Eye (tissue), 1 donor: ENCODE data around the gene TTC38.

Experiments used
- DNase-seq: peaks from one replicate; pipeline ENCODE4 v3.0.0-alpha.2; 2015

TTC38 gene

DNA sequence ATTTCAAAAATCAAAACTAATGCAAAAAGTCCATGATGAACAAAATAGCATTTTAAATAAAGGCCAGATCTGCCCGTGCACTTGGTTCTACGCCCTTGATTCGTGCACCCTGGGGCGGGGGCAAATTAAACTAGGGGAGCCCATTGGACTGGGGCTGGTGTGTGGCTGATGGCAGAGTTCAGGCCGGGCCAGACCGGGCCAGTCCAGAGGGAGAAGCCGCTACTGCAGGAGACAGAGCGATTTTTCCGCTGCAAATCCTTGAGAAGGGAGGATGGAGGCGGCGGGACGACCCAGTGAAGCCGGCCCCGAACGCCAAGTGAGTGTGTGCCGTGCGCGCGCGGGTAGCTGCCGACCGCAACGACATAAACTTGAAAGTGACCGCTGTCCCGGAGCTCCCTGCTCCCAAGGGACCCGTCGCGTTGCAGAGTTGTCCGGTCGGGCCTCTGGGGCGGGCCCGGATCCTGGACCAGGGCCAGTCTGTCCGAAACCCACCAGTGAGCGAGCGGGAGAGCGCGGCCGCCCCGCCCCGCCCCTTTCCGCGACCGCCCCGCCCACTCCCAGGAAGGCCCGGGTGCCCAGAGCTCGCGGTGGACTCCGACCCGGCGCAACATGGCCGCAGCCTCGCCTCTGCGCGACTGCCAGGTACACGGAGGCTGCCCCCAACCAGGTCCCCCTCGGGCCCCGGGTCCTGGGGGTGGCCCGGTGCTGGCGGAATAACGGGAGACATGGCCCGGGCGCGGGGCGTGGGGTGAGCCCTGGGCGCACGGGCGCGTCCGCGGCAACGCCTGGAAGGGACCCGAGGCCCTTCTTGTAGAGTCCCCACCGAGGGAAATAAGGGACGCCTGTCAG is at the start of gene TTC38:
TTC38 (plus strand) TSS at position 578 of the 849 bp plus-strand sequence; CDS start at position 610, 32 bp downstream.
- peak; percentile 89 for DNase-seq

- DNase-seq, result no peak
Measured at GRCh38 chr22:46219636-46220035, 48.2 kb upstream of the TTC38 start.

DNA sequence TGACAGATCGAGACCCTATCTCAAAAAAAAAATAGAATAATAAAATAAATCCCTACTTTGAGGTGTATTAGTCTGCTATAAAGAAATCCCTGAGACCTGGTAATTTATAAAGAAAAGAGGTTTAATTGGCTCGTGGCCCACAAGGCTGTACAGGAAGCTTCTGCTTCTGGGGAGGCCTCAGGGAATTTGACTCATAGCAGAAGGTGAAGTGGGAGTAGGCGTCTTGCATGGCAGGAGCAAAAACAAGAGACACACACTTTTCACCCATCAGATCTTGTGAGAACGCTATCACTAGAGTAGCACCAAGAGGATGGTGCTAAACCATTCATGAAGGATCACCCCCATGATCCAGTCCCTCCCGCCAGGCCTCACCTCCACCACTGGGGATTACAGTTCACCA is 46.9 kb upstream of the TTC38 start:
- no peak for DNase-seq

DNA sequence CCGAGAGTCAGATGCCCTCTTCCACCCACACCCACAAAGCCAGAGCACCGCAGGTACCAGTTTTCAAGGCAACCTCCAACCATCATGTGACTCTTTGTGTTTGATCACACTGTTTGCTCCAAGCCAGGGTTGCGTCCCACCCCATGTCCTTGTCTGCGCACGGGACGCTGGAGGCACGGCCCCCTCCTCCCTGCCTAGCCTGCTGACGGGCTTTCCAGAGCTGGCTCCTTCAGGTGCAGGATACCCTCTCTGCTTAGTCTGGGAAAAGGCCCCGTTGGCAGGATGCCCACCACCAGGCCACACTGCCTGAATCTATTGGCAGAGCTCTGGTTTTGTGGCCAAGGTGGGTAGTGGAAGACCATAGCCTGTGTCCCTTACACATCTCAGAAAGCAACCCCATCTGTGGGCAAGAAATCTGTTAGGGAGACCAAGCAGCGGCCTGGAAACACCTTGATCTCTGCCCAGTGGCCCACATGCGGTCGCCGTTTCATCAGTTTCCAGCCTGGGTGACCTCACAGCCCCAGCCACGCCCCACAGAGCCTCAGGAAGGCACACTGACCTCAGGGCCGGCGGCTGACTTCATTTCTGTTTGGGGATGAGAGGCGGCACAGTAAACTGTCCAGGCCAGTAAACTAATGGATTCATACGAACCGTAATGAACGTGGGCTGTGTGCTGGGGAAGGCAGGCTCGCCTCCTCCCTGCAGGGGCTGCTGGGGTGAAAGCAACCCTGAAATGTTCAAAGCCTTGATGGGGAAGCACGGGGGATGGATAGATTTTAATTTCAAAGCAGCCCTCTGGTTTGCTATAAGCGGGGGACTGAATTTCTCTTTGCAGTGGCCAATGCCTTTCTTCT is 43.5 kb upstream of the TTC38 start:
- no peak for DNase-seq

GRCh38 chr22:46224898-46225290 is 42.9 kb upstream of the TTC38 start:
- no peak for DNase-seq

- no peak for DNase-seq
Measured at GRCh38 chr22:46225631-46226030, 42.2 kb upstream of the TTC38 start.

GRCh38 chr22:46226577-46226976 is 41.2 kb upstream of the TTC38 start:
- no peak for DNase-seq

GRCh38 chr22:46229701-46230100 is 38.1 kb upstream of the TTC38 start:
- DNase-seq, result no peak

DNA sequence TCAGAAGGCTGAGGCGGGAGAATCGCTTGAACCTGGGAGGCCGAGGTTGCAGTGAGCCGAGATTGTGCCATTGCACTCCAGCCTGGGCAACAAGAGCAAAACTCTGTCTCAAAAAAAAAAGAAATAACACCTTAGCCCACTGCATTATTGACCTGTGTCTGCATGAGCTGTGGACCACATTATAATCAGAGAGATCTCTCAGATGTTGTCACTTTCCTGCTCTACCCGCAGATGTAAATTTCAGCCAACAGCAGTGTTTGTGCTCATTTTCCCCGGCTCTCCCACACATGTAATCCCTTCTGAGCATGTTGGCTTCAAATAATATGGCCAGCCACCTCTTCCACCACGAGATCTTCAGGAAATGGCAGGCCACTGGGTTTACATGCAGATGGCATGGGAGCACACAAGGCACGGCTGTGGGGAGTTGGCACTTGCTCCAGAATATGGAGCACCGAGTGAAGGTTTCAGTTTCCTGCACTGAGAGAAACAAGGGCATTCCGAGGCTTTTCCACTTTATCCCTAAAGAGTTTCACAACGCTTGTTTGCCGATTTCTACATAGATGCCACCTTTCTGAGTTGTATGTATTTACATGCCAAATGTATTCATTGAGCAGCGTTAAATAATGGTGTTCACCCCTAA is 37.4 kb upstream of the TTC38 start:
- DNase-seq, result no peak

DNA sequence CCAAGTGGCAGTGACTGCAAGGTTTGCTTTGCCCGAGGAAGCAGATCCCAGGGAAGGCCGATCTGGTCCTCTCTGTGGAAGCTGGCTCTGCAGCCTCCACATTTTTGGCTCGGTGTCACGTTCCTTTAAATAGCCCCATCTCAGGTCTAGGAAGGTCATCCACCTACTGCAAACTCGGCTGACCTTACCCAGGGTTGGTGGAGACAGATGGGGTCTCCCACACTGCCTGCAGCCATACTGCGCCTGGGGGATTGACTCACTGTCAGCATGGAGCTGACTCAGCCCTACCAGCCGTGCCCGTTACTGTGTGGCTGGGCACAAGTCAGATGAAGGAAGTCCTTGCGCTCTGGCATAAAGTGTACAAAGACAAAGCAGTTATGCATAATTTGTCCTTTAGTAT is 34.6 kb upstream of the TTC38 start:
- DNase-seq, result no peak

DNA sequence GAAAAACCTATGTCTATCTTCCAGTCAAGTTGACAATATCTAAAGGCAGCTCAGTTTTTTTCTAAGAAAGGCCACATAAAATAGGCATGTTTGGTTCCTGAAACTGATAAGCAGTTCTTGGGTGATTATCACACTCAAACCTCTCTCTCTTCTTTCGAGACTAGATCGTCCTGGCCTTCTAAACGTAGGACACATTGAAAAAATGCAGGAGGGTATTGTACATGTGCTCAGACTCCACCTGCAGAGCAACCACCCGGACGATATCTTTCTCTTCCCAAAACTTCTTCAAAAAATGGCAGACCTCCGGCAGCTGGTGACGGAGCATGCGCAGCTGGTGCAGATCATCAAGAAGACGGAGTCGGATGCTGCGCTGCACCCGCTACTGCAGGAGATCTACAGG is 32.8 kb upstream of the TTC38 start:
- DNase-seq, result no peak

DNA sequence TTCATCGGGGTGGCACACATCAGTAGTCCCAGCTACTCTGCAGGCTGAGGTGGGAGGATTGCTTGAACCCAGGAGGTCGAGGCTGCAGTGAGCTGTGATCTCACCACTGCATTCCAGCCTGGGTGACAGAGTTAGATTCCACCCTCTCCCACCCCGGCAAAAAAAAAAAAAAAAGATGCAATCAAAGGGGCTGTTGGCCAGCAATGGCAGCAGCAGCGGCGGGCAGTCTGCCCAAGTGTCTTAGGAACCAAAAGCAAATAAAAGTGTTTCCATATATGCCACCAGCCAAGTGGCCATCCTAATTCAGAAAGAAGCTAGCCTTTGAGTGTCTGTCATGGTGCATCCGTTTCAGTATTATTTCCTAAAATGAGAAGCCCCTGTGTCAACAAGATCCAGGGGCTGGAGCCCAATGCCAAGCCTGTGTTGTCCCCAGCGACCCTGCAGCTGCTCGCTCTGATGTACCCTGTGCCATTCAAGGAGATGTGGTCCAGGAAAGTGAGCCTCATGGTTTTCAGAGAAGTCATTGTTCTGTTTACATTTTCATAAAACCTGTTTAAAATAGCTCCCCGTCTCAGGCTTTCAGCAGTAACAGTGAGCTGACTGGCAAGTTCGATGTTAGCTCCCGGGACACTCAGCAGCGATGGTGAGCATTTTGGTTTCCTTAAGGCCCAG is 30.2 kb upstream of the TTC38 start:
- DNase-seq, result no peak

GRCh38 chr22:46238541-46238940 is 29.3 kb upstream of the TTC38 start:
- peak; percentile 6 for DNase-seq

DNA sequence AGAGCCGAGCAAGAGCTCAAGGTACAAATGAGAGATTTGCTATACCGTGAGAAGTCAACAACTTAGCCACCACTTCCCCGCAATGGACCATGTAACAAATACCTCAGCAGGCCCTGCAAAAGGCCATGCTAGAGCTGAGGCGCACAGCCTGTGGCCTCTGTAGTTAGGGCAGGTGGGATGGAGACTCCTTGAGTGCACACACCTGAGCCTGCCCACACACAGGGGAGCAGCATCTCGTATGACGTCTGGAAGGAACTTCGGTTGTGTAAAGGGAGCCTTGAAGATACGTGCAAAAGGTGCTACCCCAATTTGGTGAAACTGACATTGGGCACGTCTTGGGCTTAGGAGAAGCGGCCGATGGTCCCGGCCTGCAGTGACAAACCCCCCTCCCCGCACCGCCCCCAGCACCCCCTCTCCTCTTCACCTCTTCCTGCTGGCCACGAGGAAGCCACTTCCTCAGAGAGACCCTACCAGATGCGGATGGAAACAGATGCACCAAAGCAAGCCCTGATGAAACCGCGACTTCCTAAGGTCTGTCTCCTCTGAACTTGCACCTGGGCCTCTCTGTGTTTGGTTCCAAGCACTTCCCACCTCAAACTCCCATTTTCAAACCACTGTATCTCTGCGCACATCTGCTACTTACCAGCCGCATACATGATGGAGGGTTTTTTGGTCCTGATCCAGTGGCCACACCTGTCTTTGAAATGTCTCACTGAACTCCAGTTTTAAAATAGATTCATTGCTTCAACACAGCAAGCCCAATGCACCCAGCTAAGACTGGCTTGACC is 28.4 kb upstream of the TTC38 start:
- DNase-seq, result no peak

DNA sequence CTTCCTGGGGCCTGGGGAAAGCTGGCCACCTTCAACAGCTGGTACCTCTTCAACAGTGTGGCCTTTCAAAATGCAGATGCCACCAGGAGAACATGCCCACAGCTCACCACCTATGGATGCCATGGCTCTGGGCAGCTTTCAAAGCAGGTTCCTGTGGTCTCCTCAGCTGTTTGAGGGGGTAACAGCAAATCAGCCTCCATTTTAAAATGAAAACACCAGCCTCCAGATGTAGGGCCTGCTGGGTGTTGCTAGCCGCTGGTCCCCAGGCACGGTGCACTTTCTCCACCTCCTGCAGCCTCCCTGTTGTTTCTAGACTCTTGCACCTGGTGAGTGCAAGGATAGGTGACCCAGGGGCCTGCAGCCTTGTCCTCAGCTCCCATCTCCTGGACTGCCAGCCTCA is 27.7 kb upstream of the TTC38 start:
- no peak for DNase-seq

DNA sequence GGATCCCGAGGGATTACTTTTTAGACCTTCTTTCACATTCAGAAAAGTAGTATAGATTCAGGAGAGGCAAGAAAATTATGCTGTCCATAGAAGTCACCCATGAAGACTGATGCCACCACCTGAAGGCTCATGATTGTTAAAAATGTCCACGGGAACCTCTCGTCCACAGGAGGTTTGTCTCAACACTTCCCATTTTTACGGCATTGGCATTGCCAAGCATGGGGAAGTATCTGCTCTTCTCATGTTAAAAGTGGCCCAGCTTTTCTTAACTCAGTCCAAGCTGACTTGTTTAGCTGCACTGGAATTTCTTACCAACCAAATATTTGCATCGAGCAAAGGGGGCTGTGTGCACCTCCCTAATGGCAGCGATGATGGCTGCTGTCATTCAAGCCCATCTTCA is 27.3 kb upstream of the TTC38 start:
- no peak for DNase-seq

DNA sequence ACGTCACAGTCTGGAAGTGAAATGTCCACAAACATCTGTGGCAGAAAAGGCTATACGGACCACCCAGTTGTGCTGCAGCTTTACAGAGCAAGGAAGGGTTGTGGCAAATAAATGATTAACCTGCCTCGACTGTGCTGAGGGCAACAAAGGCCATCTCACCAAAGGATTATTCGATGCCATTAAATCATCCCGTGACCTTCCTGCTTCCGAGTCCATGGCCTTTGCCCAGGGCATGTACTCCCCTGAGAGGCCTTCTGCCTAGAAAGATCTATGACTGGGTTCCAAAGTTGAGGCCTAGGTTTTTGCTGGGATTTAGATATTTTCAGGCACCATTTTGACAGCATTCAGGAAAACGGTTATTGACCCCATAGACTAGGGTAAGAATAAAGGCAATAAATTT is 26.9 kb upstream of the TTC38 start:
- DNase-seq, result no peak

- no peak for DNase-seq
Measured at GRCh38 chr22:46241396-46242007, 26.3 kb upstream of the TTC38 start.

DNA sequence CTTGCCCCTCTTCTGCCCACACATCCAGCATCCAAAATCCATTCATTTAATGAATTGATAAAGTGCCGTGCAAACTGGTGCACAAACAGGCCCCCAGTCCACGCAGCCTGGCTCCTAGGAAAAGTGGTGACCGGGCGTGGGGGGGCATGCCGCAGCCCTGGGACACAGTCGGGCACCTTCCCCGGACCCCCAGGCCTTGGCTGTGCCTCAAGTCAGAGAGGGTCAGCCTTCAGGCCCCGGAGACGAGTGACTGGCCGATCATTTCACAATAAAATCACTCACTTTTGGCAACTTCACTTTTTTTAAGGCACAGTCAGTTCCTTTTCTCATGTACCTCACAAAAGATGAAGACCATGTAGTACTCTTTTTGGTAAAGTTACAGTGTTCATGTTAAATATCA is 25.7 kb upstream of the TTC38 start:
- no peak for DNase-seq

DNA sequence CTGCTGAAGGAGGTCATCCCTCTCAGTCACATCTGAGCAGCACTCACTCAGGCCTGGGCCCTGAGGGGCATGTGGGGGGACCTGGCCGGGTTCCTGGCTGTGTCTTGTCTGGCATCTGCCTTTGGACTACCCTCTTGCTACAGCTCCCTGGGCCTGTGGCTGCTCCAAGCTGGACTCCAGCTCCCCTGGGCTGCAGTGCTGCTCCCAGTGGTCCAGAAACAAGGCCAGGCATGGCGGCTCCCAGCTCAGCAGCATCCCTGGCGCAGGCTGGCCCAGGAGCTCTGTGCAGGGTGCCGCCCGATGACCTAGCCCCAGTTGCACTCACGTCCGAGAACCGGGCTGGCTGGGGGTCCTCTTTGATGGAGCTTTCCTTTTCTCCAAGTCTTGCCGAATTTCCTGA is 23.0 kb upstream of the TTC38 start:
- no peak for DNase-seq

DNA sequence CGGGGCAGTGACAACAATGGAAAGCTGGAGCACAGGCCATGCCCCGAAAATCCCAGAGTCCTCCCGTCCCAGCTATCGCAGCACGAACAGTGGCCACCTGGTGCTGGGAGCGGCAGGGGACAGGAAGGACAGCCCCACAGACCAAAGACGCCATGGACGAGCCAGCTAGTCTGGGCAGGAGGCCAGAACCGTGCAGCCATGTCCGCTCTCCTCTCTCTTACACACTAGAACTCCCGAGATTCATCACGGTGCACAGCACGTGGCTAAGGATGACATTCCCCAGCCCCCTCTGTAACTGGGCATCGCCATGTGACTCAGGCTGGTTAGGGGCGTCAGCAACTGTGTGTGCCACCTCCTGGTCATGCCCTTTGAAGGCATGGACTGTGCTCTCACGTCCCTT is 22.3 kb upstream of the TTC38 start:
- DNase-seq, result no peak

DNA sequence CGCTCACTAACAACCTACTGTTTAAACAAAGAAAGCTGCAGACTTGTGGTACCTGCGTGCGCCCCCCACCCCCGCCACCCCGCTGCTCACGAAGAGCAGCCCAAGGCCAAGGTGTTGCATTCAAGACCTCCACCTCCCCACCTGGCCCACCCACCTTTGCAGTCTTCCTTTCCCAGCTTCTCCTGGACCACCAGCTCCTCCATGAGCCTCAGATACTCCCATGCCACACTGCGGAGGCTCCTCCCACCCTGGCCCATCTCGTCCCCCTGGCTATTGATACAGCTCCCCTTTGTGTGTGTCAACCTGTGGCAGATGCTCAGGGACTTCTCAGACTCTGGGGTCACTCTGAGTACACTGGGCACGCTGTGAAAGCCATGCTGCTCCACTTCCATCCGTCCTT is 21.6 kb upstream of the TTC38 start:
- DNase-seq, result no peak
